ENCODE data around the gene CTNNBL1. TPM values are rescaled to one million over a fixed set of nuclear protein-coding genes. Genes with fewer than 3 reads are reported as not detected.

CTNNBL1 gene
- total RNA-seq, 1 donor from 2014 or later = 67.0 TPM

DNA sequence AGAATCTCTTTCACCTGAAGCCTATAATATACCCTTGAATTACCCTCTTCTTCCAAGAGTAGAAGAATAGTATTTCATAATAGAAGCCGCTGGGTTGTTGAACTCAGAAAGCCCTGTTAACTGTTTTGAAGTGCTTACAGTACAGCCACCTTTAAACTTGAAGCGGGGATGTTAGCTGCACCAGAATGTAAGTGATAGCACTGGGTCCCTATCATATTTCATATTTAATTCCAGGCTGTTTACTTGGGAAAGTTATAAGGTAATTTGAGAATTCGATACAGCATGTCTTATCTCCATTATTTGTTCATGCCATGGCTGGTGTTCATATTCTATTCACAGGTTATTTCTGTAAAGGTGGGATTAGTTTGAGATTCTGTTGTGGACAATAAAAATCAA is 145.6 kb downstream of the CTNNBL1 start:
- Histone ChIP-seq H3K4me1 (ENCODE audit: insufficient read depth, low read length) (no peaks in the 10 kb centered on the region), H3K9ac (ENCODE audit: low read length) (no peak overlapping the region), H3K4me2 (ENCODE audit: low read length) (no peak overlapping the region), H3K27ac (ENCODE audit: low read depth, low read length) (no peak overlapping the region), H4K20me1 (ENCODE audit: insufficient read depth, low read length) (peaks cover 18% of the 10 kb centered on the region), H2AFZ (ENCODE audit: low read depth, low read length) (no peak overlapping the region), H3K79me2 (ENCODE audit: insufficient read depth, low read length) (no peaks in the 10 kb centered on the region), H3K9me3 (ENCODE audit: insufficient read depth, low read depth, low read length) (no peaks in the 10 kb centered on the region), H3K36me3 (ENCODE audit: insufficient read depth, low read length) (peaks cover 2% of the 10 kb centered on the region), H3K4me3 (ENCODE audit: insufficient read depth, low read depth, low read length) (no peak overlapping the region), H3K27me3 (ENCODE audit: insufficient read depth, low read length) (no peaks in the 10 kb centered on the region)
- Mint-ChIP-seq H3K27ac (ENCODE audit: unreplicated experiment) (no peak overlapping the region), H3K36me3 (ENCODE audit: low read depth, unreplicated experiment) (peaks cover 14% of the 10 kb centered on the region), H3K4me1 (ENCODE audit: low read depth, unreplicated experiment) (peaks cover 3% of the 10 kb centered on the region), H3K4me3 (ENCODE audit: unreplicated experiment) (no peak overlapping the region), H3K9me3 (ENCODE audit: unreplicated experiment) (no peaks in the 10 kb centered on the region), H3K27me3 (ENCODE audit: low read depth, unreplicated experiment) (no peaks in the 10 kb centered on the region)
- FAIRE-seq (no peak), DNase-seq (ENCODE audit: low read depth) (no peak)
- TF ChIP-seq, protein P1, sequence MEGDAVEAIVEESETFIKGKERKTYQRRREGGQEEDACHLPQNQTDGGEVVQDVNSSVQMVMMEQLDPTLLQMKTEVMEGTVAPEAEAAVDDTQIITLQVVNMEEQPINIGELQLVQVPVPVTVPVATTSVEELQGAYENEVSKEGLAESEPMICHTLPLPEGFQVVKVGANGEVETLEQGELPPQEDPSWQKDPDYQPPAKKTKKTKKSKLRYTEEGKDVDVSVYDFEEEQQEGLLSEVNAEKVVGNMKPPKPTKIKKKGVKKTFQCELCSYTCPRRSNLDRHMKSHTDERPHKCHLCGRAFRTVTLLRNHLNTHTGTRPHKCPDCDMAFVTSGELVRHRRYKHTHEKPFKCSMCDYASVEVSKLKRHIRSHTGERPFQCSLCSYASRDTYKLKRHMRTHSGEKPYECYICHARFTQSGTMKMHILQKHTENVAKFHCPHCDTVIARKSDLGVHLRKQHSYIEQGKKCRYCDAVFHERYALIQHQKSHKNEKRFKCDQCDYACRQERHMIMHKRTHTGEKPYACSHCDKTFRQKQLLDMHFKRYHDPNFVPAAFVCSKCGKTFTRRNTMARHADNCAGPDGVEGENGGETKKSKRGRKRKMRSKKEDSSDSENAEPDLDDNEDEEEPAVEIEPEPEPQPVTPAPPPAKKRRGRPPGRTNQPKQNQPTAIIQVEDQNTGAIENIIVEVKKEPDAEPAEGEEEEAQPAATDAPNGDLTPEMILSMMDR (IDR thresholded peaks at IDR 0.05; ENCODE audit: insufficient read depth, low read depth, low read length) = no peak
- no peak for TF ChIP-seq EZH2 (IDR thresholded peaks at IDR 0.05; ENCODE audit: insufficient read depth, low read length)

DNA sequence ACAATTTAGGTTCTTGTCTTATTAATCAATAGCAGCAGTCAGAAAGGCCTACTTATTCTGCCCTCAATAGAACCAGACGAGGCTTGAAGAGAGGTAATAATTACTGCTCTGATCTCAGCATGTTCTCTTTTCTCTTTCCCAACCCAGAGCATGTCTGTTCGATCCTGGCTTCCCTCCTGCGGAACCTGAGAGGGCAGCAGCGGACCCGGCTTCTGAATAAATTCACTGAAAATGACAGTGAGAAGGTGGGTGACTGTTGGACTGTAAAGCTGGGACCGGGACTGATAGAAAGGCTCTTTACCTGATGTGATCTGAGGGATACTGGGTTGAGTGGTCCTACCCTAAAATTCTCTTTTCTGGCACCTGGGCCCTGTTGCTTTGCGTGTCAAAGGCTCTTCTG is 146.1 kb downstream of the CTNNBL1 start:
- no peak overlapping the region for H3K4me3 Mint-ChIP-seq (ENCODE audit: unreplicated experiment)
- no peak overlapping the region for H3K27ac Mint-ChIP-seq (ENCODE audit: unreplicated experiment)
- Histone ChIP-seq H3K79me2 (ENCODE audit: insufficient read depth, low read length) (no peaks in the 10 kb centered on the region), H3K4me1 (ENCODE audit: insufficient read depth, low read length) (no peaks in the 10 kb centered on the region), H3K4me3 (ENCODE audit: insufficient read depth, low read depth, low read length) (no peak overlapping the region), H4K20me1 (ENCODE audit: insufficient read depth, low read length) (peaks cover 18% of the 10 kb centered on the region), H3K9ac (ENCODE audit: low read length) (no peak overlapping the region), H3K36me3 (ENCODE audit: insufficient read depth, low read length) (peaks cover 2% of the 10 kb centered on the region), H3K9me3 (ENCODE audit: insufficient read depth, low read depth, low read length) (no peaks in the 10 kb centered on the region), H3K27ac (ENCODE audit: low read depth, low read length) (no peak overlapping the region), H3K27me3 (ENCODE audit: insufficient read depth, low read length) (no peaks in the 10 kb centered on the region), H3K4me2 (ENCODE audit: low read length) (no peak overlapping the region), H2AFZ (ENCODE audit: low read depth, low read length) (no peak overlapping the region)
- H3K27me3 Mint-ChIP-seq (ENCODE audit: low read depth, unreplicated experiment) = no peaks in the 10 kb centered on the region
- H3K36me3 Mint-ChIP-seq (ENCODE audit: low read depth, unreplicated experiment) = peaks cover 14% of the 10 kb centered on the region
- FAIRE-seq (no peak), DNase-seq (ENCODE audit: low read depth) (no peak)
- no peaks in the 10 kb centered on the region for H3K9me3 Mint-ChIP-seq (ENCODE audit: unreplicated experiment)
- no peak for TF ChIP-seq EZH2 (IDR thresholded peaks at IDR 0.05; ENCODE audit: insufficient read depth, low read length)
- TF ChIP-seq, protein P1 (IDR thresholded peaks at IDR 0.05; ENCODE audit: insufficient read depth, low read depth, low read length) = no peak
- peaks cover 3% of the 10 kb centered on the region for H3K4me1 Mint-ChIP-seq (ENCODE audit: low read depth, unreplicated experiment)

DNA sequence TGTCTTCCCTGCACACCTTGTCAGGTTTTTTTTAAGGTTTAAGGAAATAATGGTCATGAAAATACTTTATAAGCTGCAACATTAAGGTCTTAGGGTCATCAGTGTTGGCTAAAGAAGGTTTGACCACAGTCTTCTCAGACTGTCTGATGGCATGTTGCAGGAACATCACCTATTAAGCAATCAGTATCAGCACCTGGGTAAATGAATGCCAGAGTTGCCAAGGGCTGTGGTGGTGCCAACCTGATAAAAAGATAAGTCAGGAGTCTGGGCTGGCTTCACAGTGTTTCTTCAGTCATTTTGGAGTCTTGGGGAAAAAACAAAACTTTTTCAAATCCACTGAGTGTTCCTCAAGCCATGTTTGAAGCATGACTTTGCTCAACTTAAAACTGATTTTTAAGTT is 147.6 kb downstream of the CTNNBL1 start:
- Mint-ChIP-seq H3K4me1 (ENCODE audit: low read depth, unreplicated experiment) (peaks cover 3% of the 10 kb centered on the region), H3K27ac (ENCODE audit: unreplicated experiment) (no peak overlapping the region), H3K9me3 (ENCODE audit: unreplicated experiment) (no peaks in the 10 kb centered on the region), H3K27me3 (ENCODE audit: low read depth, unreplicated experiment) (no peaks in the 10 kb centered on the region), H3K4me3 (ENCODE audit: unreplicated experiment) (no peak overlapping the region), H3K36me3 (ENCODE audit: low read depth, unreplicated experiment) (peaks cover 16% of the 10 kb centered on the region)
- no peak overlapping the region for H3K27ac ChIP-seq (ENCODE audit: low read depth, low read length)
- DNase-seq (ENCODE audit: low read depth) (no peak), FAIRE-seq (no peak)
- no peaks in the 10 kb centered on the region for H3K27me3 ChIP-seq (ENCODE audit: insufficient read depth, low read length)
- H4K20me1 ChIP-seq (ENCODE audit: insufficient read depth, low read length) = peaks cover 14% of the 10 kb centered on the region
- H3K4me1 ChIP-seq (ENCODE audit: insufficient read depth, low read length) = no peaks in the 10 kb centered on the region
- no peak overlapping the region for H2AFZ ChIP-seq (ENCODE audit: low read depth, low read length)
- no peaks in the 10 kb centered on the region for H3K9me3 ChIP-seq (ENCODE audit: insufficient read depth, low read depth, low read length)
- H3K4me3 ChIP-seq (ENCODE audit: insufficient read depth, low read depth, low read length) = no peak overlapping the region
- H3K36me3 ChIP-seq (ENCODE audit: insufficient read depth, low read length) = peaks cover 2% of the 10 kb centered on the region
- no peak overlapping the region for H3K9ac ChIP-seq (ENCODE audit: low read length)
- no peak overlapping the region for H3K4me2 ChIP-seq (ENCODE audit: low read length)
- TF ChIP-seq, protein P1 (IDR thresholded peaks at IDR 0.05; ENCODE audit: insufficient read depth, low read depth, low read length) = no peak
- TF ChIP-seq EZH2 (IDR thresholded peaks at IDR 0.05; ENCODE audit: insufficient read depth, low read length) = no peak
- no peaks in the 10 kb centered on the region for H3K79me2 ChIP-seq (ENCODE audit: insufficient read depth, low read length)
